GM12878 (cell line): ENCODE measurements around the gene RASAL2. TPM values are rescaled to one million over a fixed set of nuclear protein-coding genes. Genes with fewer than 3 reads are reported as not detected.

Source experiments
- ATAC-seq: fragments of 200-7000 bp; cut with Tn5 transposase; 3 replicates; pipeline ENCODE4 v1.9.1; 2020; ENCODE audit warnings: mild to moderate bottlenecking, moderate library complexity
- BruUV-seq: library from RNA; stranded (reverse); fragments of 400-500 nt; replicated peaks from 2 replicates; lab custom pipeline; 2021; lab: Mats Ljungman, UMichigan
- CTCF ChIA-PET: fragments of 300-600 bp; sonication (Branson Sonifier 250); formaldehyde crosslinking; extraction: SDS; loops from one replicate; lab custom pipeline; 2021; ENCODE audit warnings: inconsistent platforms; lab: Yijun Ruan, JAX
- POLR2A ChIA-PET: fragments of 350-600 bp; formaldehyde crosslinking; extraction: SDS; loops from one replicate; lab custom pipeline; 2021; ENCODE audit warnings: inconsistent platforms; lab: Charles Lee
- RAD21 ChIA-PET: fragments of 300-600 bp; sonication (Branson Sonifier 250); formaldehyde crosslinking; loops from one replicate; lab custom pipeline; 2023; ENCODE audit warnings: antibody characterized with exemption; ENCODE audit not compliant: unreplicated experiment; lab: Charles Lee
- SMC1A ChIA-PET: fragments of 300-600 bp; sonication (Branson Sonifier 250); formaldehyde crosslinking; loops from one replicate; lab custom pipeline; 2023; ENCODE audit not compliant: unreplicated experiment, uncharacterized antibody; lab: Charles Lee
- DNase-seq: peaks from one replicate; pipeline ENCODE4 v3.0.0-alpha.2; 2011; ENCODE audit warnings: low read depth, low spot score
- FAIRE-seq: peaks from 3 replicates; lab custom pipeline; 2011; peaks lifted over from hg19 to GRCh38; lab: Jason Lieb, UNC
- H2AFZ ChIP-seq: 2 replicates; pipeline ENCODE4 v1.6.0; 2011; ENCODE audit warnings: low read depth, low read length, control low read depth; ENCODE audit not compliant: control insufficient read depth
- H3K27ac ChIP-seq: 2 replicates; pipeline ENCODE4 v1.5.1; 2011; ENCODE audit warnings: control low read depth; ENCODE audit not compliant: control insufficient read depth, insufficient read depth
- H3K27me3 ChIP-seq, 2 experiments: replicated peaks in 1 of 2; 2 replicates each; pipeline versions ENCODE4 v1.6.0 to v1.6.1; 2011; ENCODE audit warnings: low read length in 1 of 2; ENCODE audit not compliant: control insufficient read depth in 2 of 2, insufficient read depth in 2 of 2
- H3K36me3 ChIP-seq, 2 experiments: 2 replicates each; pipeline ENCODE4 v1.5.1; 2011; ENCODE audit warnings: low read length in 1 of 2; ENCODE audit not compliant: control insufficient read depth in 2 of 2, insufficient read depth in 2 of 2
- H3K4me1 ChIP-seq: 2 replicates; pipeline ENCODE4 v1.6.1; 2011; ENCODE audit warnings: mild to moderate bottlenecking, low read length, moderate library complexity, mixed read lengths; ENCODE audit not compliant: control insufficient read depth, insufficient read depth
- H3K4me2 ChIP-seq: 2 replicates; pipeline ENCODE4 v1.6.0; 2011; ENCODE audit warnings: control low read depth; ENCODE audit not compliant: control insufficient read depth, insufficient read depth
- H3K4me3 ChIP-seq: fragments of 200-600 bp; sonication (generic); 2 replicates; pipeline ENCODE4 v1.5.1; 2016
- H3K79me2 ChIP-seq: 2 replicates; pipeline ENCODE4 v1.6.0; 2011; ENCODE audit warnings: low read length; ENCODE audit not compliant: control insufficient read depth, insufficient read depth
- H3K9ac ChIP-seq: 2 replicates; pipeline ENCODE4 v1.8.0; 2011; ENCODE audit warnings: low read length, control low read depth, mixed read lengths; ENCODE audit not compliant: control insufficient read depth, insufficient read depth
- H3K9me3 ChIP-seq: replicated peaks from 3 replicates; pipeline ENCODE4 v1.5.1; 2011; ENCODE audit warnings: mild to moderate bottlenecking, low read length; ENCODE audit not compliant: control insufficient read depth, insufficient read depth
- H4K20me1 ChIP-seq: 2 replicates; pipeline ENCODE4 v1.6.0; 2011; ENCODE audit not compliant: control insufficient read depth, insufficient read depth
- ATF3 ChIP-seq: IDR thresholded peaks from 2 replicates; pipeline ENCODE4 v1.6.1; 2011; ENCODE audit warnings: low read depth, mild to moderate bottlenecking, low read length, moderate library complexity, borderline replicate concordance; ENCODE audit errors: extremely low read depth
- CBFB ChIP-seq: IDR thresholded peaks from 2 replicates; pipeline ENCODE4 v1.6.1; 2016; ENCODE audit warnings: antibody characterized with exemption, low read depth
- E4F1 ChIP-seq: fragments of 450-650 bp; IDR thresholded peaks from 2 replicates; pipeline ENCODE4 v1.6.1; 2018; ENCODE audit warnings: borderline replicate concordance, mild to moderate bottlenecking; ENCODE audit not compliant: partially characterized antibody
- IRF4 ChIP-seq: IDR thresholded peaks from 2 replicates; pipeline ENCODE4 v1.6.1; 2011; ENCODE audit warnings: low read depth, low read length
- NFIC ChIP-seq: IDR thresholded peaks from 2 replicates; pipeline ENCODE4 v1.6.1; 2012; ENCODE audit warnings: low read depth, mild to moderate bottlenecking, inconsistent platforms, low read length, moderate library complexity
- NFYB ChIP-seq: IDR thresholded peaks from 2 replicates; pipeline ENCODE4 v1.6.1; 2011; ENCODE audit warnings: low read depth, mild to moderate bottlenecking, low read length, improper control_type of control experiment, moderate library complexity; ENCODE audit not compliant: insufficient read depth
- PAX5 ChIP-seq: IDR thresholded peaks from 2 replicates; pipeline ENCODE4 v1.6.1; 2011; ENCODE audit warnings: low read depth, low read length, borderline replicate concordance
- SMC3 ChIP-seq: IDR thresholded peaks from 2 replicates; pipeline ENCODE4 v1.6.1; 2011; ENCODE audit warnings: low read length, improper control_type of control experiment, borderline replicate concordance
- YY1 ChIP-seq: IDR thresholded peaks from 2 replicates; pipeline ENCODE4 v1.6.1; 2011; ENCODE audit warnings: low read depth, mild to moderate bottlenecking, low read length
- ZBED1 ChIP-seq: IDR thresholded peaks from 2 replicates; pipeline ENCODE4 v1.6.1; 2016; ENCODE audit warnings: borderline replicate concordance
- ZNF207 ChIP-seq: fragments of 450-650 bp; IDR thresholded peaks from 2 replicates; pipeline ENCODE4 v1.6.1; 2014; ENCODE audit warnings: antibody characterized with exemption, mild to moderate bottlenecking, borderline replicate concordance
- ZNF24 ChIP-seq: fragments of 450-650 bp; IDR thresholded peaks from 2 replicates; pipeline ENCODE4 v1.6.1; 2017; ENCODE audit warnings: antibody characterized with exemption, mild to moderate bottlenecking
- ZNF622 ChIP-seq: fragments of 450-650 bp; IDR thresholded peaks from 2 replicates; pipeline ENCODE4 v1.6.1; 2017; ENCODE audit warnings: mild to moderate bottlenecking, inconsistent platforms
- WGBS: methylation state at CpG from one replicate; pipeline ENCODE4 v1.1.6; 2016; ENCODE audit warnings: low lambda C conversion rate; ENCODE audit not compliant: insufficient replicate concordance, insufficient coverage; ENCODE audit errors: missing lambda C conversion rate; 5-methylcytosine and 5-hydroxymethylcytosine counted together
- in situ Hi-C: fragments of 300-500 bp; cut with MboI; formaldehyde crosslinking; loops from 9 replicates; pipeline ENCODE4 v1.14.3; 2018; ENCODE audit warnings: mixed read lengths
- intact Hi-C: fragments of 100-400 bp; cut with micrococcal nuclease; formaldehyde crosslinking; loops from one replicate; pipeline ENCODE4 v1.14.2; 2022; ENCODE audit not compliant: unreplicated experiment
- polyA plus RNA-seq, 11 experiments: library from polyadenylated mRNA; depleted of rRNA in 4 of 11; unstranded in 6 of 11; stranded (reverse) in 5 of 11; fragments of >200 nt; fragmentation: Nextera tagmentation in 4 of 11; fragmentation: Illumina TruSeq in 1 of 11; extraction: Ambion mirVana in 4 of 11; extraction: Trizol in 1 of 11; gene quantifications; 1 replicate in 1 of 11; 2 replicates in 10 of 11; pipeline versions ENCODE4 v1.2.1 to v1.2.3, GENCODE V29; 2011 to 2016; ENCODE audit warnings: inconsistent platforms in 2 of 11, missing spikeins in 2 of 11, low read depth in 1 of 11
- total RNA-seq, 4 experiments: library from RNA; depleted of rRNA in 3 of 4; stranded (reverse); fragments of >200 nt in 3 of 4; fragmentation: Illumina TruSeq in 1 of 4; extraction: Trizol in 1 of 4; gene quantifications; 2 replicates each; pipeline versions ENCODE4 v1.2.1 to v1.2.3, GENCODE V29; 2013 to 2021
- TF ChIP-seq, protein P1 (sequence below): fragments of 450-650 bp; IDR thresholded peaks from 2 replicates; pipeline ENCODE4 v1.6.1; 2016; ENCODE audit warnings: mild to moderate bottlenecking
- TF ChIP-seq, protein P2 (sequence below): fragments of 450-650 bp; IDR thresholded peaks from 2 replicates; pipeline ENCODE4 v1.6.1; 2016; ENCODE audit warnings: mild to moderate bottlenecking
- TF ChIP-seq, protein P3 (sequence below): IDR thresholded peaks from 2 replicates; pipeline ENCODE4 v1.6.1; 2012; ENCODE audit warnings: low read length, inconsistent platforms

Gene RASAL2
- total and polyA plus RNA-seq, 10 of the 15 experiments (the other 5 are each of a cell fraction or from before 2014, with no cell fraction given), result 0.02 to 6.9 (median 0.17) TPM; not detected in 1

GRCh38 chr1:178127482-178128191 lies 33.7 kb downstream of the RASAL2 start:
- no peak overlapping the region for H3K4me2 ChIP-seq
- WGBS, result 15% methylated on average over 2 of the region's 2 CpGs
- FAIRE-seq, result no peak
- TF ChIP-seq IRF4, result no peak
- no peak for TF ChIP-seq CBFB
- TF ChIP-seq ZNF207, result no peak
- no peak for TF ChIP-seq E4F1
- no peak for TF ChIP-seq SMC3
- TF ChIP-seq, protein P1, sequence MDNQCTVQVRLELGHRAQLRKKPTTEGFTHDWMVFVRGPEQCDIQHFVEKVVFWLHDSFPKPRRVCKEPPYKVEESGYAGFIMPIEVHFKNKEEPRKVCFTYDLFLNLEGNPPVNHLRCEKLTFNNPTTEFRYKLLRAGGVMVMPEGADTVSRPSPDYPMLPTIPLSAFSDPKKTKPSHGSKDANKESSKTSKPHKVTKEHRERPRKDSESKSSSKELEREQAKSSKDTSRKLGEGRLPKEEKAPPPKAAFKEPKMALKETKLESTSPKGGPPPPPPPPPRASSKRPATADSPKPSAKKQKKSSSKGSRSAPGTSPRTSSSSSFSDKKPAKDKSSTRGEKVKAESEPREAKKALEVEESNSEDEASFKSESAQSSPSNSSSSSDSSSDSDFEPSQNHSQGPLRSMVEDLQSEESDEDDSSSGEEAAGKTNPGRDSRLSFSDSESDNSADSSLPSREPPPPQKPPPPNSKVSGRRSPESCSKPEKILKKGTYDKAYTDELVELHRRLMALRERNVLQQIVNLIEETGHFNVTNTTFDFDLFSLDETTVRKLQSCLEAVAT, result no peak
- no peak for TF ChIP-seq ZBED1
- TF ChIP-seq PAX5, result no peak
- no peak for TF ChIP-seq NFYB
- no peak for TF ChIP-seq YY1
- TF ChIP-seq, protein P2, sequence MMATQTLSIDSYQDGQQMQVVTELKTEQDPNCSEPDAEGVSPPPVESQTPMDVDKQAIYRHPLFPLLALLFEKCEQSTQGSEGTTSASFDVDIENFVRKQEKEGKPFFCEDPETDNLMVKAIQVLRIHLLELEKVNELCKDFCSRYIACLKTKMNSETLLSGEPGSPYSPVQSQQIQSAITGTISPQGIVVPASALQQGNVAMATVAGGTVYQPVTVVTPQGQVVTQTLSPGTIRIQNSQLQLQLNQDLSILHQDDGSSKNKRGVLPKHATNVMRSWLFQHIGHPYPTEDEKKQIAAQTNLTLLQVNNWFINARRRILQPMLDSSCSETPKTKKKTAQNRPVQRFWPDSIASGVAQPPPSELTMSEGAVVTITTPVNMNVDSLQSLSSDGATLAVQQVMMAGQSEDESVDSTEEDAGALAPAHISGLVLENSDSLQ, result no peak
- no peak for TF ChIP-seq NFIC
- TF ChIP-seq ATF3, result no peak
- TF ChIP-seq, protein P3, sequence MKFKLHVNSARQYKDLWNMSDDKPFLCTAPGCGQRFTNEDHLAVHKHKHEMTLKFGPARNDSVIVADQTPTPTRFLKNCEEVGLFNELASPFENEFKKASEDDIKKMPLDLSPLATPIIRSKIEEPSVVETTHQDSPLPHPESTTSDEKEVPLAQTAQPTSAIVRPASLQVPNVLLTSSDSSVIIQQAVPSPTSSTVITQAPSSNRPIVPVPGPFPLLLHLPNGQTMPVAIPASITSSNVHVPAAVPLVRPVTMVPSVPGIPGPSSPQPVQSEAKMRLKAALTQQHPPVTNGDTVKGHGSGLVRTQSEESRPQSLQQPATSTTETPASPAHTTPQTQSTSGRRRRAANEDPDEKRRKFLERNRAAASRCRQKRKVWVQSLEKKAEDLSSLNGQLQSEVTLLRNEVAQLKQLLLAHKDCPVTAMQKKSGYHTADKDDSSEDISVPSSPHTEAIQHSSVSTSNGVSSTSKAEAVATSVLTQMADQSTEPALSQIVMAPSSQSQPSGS, result no peak
- no peak for TF ChIP-seq ZNF622
- TF ChIP-seq ZNF24, result no peak

More at GRCh38 chr1:178127482-178128191, 33.7 kb downstream of the RASAL2 start:
- Histone ChIP-seq H3K27me3 (no peaks in the 10 kb centered on the region), H3K4me3 (no peak overlapping the region), H3K79me2 (no peaks in the 10 kb centered on the region), H2AFZ (no peak overlapping the region), H3K36me3 (no peaks in the 10 kb centered on the region), H3K9ac (no peak overlapping the region), H3K4me1 (no peaks in the 10 kb centered on the region), H3K9me3 (no peaks in the 10 kb centered on the region), H3K27ac (no peak overlapping the region), H4K20me1 (no peaks in the 10 kb centered on the region)
- intact Hi-C loops (no loop called here), in situ Hi-C loops (no loop called here)
- DNase-seq (no peak), ATAC-seq (peak; percentile 18; the same call in 1 of the 3 replicates)
- RAD21 ChIA-PET, result no interaction called here
- CTCF ChIA-PET, result interaction anchor here (1.5 kb wide), 1 partner anchor 71 kb away, joined by 4 read pairs; no protein-coding TSS in a partner anchor
- POLR2A ChIA-PET, result no interaction called here
- no TSS peak for BruUV-seq
- SMC1A ChIA-PET, result no interaction called here
